Measurements from ENCODE around the gene MED8. TPM values are rescaled to one million over a fixed set of nuclear protein-coding genes. Genes with fewer than 3 reads are reported as not detected.

MED8 gene
- total RNA-seq, 2 donors from 2014 or later, result 18.8 to 21.3 TPM

- Histone ChIP-seq H3K4me3 (no peak overlapping the region), H3K9me3 (no peaks in the 10 kb centered on the region), H3K27me3 (no peaks in the 10 kb centered on the region), H3K36me3 (no peaks in the 10 kb centered on the region), H3K4me1 (peaks cover 0 to 58% of the 10 kb centered on the region in 2 donors), H3K27ac (peak overlapping the region; percentile 87 to 91)
- no peak for TF ChIP-seq CTCF (IDR thresholded peaks at IDR 0.05)
- DNase-seq (ENCODE audit: low spot score), result no peak
Observed at GRCh38 chr1:43346636-43347035, 43.0 kb downstream of the MED8 start.

GRCh38 chr1:43345120-43345519 is 44.5 kb downstream of the MED8 start:
- H3K27me3 ChIP-seq, result no peaks in the 10 kb centered on the region
- no peak for DNase-seq (ENCODE audit: low spot score)
- peaks cover 0 to 55% of the 10 kb centered on the region in 2 donors for H3K4me1 ChIP-seq
- H3K4me3 ChIP-seq, result no peak overlapping the region
- H3K36me3 ChIP-seq, result no peaks in the 10 kb centered on the region
- H3K9me3 ChIP-seq, result no peaks in the 10 kb centered on the region
- no peak for TF ChIP-seq CTCF (IDR thresholded peaks at IDR 0.05)
- peak overlapping the region; percentile 87 to 91 for H3K27ac ChIP-seq

GRCh38 chr1:43344267-43344850 is 45.2 kb downstream of the MED8 start:
- H3K4me3 ChIP-seq, result no peak overlapping the region
- no peaks in the 10 kb centered on the region for H3K27me3 ChIP-seq
- peak overlapping the region; percentile 87 to 91 for H3K27ac ChIP-seq
- no peak for TF ChIP-seq CTCF (IDR thresholded peaks at IDR 0.05)
- DNase-seq (ENCODE audit: low spot score), result no peak
- H3K36me3 ChIP-seq, result no peaks in the 10 kb centered on the region
- H3K9me3 ChIP-seq, result no peaks in the 10 kb centered on the region
- H3K4me1 ChIP-seq, result peaks cover 0 to 48% of the 10 kb centered on the region in 2 donors

- no peak overlapping the region for H3K27ac ChIP-seq
- H3K27me3 ChIP-seq, result no peaks in the 10 kb centered on the region
- H3K36me3 ChIP-seq, result no peaks in the 10 kb centered on the region
- peaks cover 0 to 26% of the 10 kb centered on the region in 2 donors for H3K4me1 ChIP-seq
- no peaks in the 10 kb centered on the region for H3K9me3 ChIP-seq
- H3K4me3 ChIP-seq, result no peak overlapping the region
- DNase-seq (ENCODE audit: low spot score), result no peak
- TF ChIP-seq CTCF (IDR thresholded peaks at IDR 0.05), result no peak
Observed at GRCh38 chr1:43340559-43340958, 49.0 kb downstream of the MED8 start.

- Histone ChIP-seq H3K4me1 (peaks cover 0 to 23% of the 10 kb centered on the region in 2 donors), H3K27ac (no peak overlapping the region), H3K9me3 (no peaks in the 10 kb centered on the region), H3K4me3 (no peak overlapping the region), H3K27me3 (no peaks in the 10 kb centered on the region), H3K36me3 (no peaks in the 10 kb centered on the region)
- no peak for DNase-seq (ENCODE audit: low spot score)
- no peak for TF ChIP-seq CTCF (IDR thresholded peaks at IDR 0.05)
Observed at GRCh38 chr1:43339584-43340232, 49.9 kb downstream of the MED8 start.

All from right atrium auricular region (tissue), 2 donors.